ENCODE results near the gene RPTOR.

Gene RPTOR

GRCh38 chr17:80839970-80840369, 295.3 kb downstream of the RPTOR start:
- no peak for DNase-seq

GRCh38 chr17:80842456-80843013, 297.9 kb downstream of the RPTOR start:
- DNase-seq: no peak

GRCh38 chr17:80843741-80844156, 299.1 kb downstream of the RPTOR start:
- peak; percentile 1 for DNase-seq

- DNase-seq: no peak
Measured at GRCh38 chr17:80844418-80844990, 299.9 kb downstream of the RPTOR start.

GRCh38 chr17:80845069-80845862, 300.6 kb downstream of the RPTOR start:
- DNase-seq: no peak

GRCh38 chr17:80845863-80846671, 301.4 kb downstream of the RPTOR start:
- no peak for DNase-seq

GRCh38 chr17:80846932-80847331, 302.3 kb downstream of the RPTOR start:
- no peak for DNase-seq

GRCh38 chr17:80847496-80848230, 303.0 kb downstream of the RPTOR start:
- peak; percentile 61 for DNase-seq

GRCh38 chr17:80848449-80849102, 303.9 kb downstream of the RPTOR start:
- DNase-seq: no peak

GRCh38 chr17:80849119-80849518, 304.5 kb downstream of the RPTOR start:
- DNase-seq: no peak

- no peak for DNase-seq
Measured at GRCh38 chr17:80850109-80850508, 305.5 kb downstream of the RPTOR start.

GRCh38 chr17:80850817-80851216, 306.2 kb downstream of the RPTOR start:
- no peak for DNase-seq

GRCh38 chr17:80851277-80851925, 306.8 kb downstream of the RPTOR start:
- DNase-seq: no peak

GRCh38 chr17:80852476-80853015, 307.9 kb downstream of the RPTOR start:
- no peak for DNase-seq

GRCh38 chr17:80853076-80853475, 308.4 kb downstream of the RPTOR start:
- DNase-seq: no peak

GRCh38 chr17:80854220-80854619, 309.6 kb downstream of the RPTOR start:
- DNase-seq: no peak

- no peak for DNase-seq
Measured at GRCh38 chr17:80855196-80855947, 310.7 kb downstream of the RPTOR start.

GRCh38 chr17:80855948-80856862, 311.6 kb downstream of the RPTOR start:
- DNase-seq: peak; percentile 84

Data from stimulated activated CD4-positive, alpha-beta T cell treated with anti-CD3 and anti-CD28 coated beads, Interleukin-4, amount 100 ng/mL, for 1 hour (primary cell).